ENCODE results near the gene SMIM8. TPM values are rescaled to one million over a fixed set of nuclear protein-coding genes. Genes with fewer than 3 reads are reported as not detected.
"Not testable (repeated sequence)": the region's sequence is repeated elsewhere in the genome, so short reads cannot be mapped to it uniquely, and the experiment has no call there.

Gene SMIM8, protein sequence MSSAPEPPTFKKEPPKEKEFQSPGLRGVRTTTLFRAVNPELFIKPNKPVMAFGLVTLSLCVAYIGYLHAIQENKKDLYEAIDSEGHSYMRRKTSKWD
- total RNA-seq (2014; rRNA removed; shearing (Covaris generic); ENCODE audit: low replicate concordance), result 4.3 and 4.9 TPM in 2 replicates

DNA sequence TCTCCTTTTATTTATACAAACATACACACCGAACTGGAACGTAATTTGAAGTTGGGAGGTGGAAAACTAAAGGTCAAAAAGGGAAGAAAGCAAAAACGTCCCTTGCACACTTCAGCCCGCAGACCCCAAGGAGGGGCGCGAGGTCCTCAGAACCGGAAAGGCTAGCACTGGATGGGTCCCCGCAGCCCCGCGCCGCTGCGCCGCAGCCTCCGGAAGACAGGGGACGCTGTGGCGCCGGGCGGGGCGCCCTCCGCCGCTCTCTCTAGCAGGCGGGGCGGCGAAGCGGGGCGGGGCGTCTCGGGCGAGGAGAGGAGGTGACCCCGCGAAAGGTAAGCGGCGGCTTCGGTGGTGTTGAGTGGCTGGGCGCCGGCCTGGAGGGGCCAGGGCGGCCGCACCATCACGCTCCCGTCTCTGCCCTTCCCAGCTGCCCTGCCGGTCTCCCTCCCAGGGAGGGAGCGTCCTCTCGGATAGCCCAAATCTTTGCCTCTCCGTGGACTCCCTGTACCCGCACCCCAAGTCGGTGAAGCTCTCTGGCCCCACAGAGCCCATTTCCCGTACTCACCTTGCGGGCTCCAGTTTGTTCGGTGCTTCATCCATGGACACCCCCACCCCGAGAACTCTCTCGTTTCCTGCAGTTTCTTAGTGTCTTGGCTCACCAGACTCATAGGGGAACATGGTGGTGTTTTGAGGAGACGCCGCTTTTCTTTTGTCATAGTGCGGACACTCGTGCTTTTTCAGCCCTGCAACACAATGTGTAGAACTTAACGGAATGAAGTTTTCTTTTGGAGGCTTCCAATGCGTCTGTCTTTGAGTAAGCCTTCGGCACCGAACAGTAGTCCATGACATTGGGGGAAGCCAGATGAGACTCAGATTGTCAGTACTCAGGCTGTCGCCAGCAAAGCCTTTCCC, at the start of gene SMIM8:
SMIM8 (plus strand) TSS at position 285 of the 909 bp plus-strand sequence. CDS start 14,444 bp downstream, outside the sequence.
- DNase-seq (ENCODE audit: low read depth), result peak; percentile 74

DNA sequence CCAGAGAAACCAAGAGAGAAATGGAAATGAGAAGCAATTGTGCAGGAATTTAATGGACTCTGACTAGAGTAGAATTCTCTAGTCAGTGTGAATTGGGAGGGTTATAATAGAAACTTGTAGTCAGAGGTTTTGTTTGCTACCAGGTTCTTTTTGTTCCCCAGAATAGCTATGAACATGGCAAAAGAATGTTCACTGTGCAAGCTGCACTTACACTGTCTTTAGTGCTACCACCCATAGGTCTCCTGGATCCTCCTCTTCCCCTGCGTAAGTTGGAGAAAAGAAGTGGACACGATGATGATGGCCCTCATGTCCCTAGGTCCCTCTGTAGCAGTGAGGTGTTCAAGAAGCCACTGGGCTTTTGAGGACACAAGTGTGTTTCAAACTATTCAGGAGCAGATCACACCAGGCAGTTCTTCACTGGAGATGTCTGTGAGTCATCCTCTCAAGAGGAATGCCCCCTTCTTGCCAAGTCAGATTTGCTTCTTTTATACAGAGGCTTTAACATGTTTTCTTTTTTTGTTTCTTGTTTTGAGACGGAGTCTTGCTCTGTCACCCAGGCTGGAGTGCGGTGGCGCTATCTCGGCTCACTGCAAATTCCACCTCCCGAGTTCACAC, 47.6 kb upstream of the SMIM8 start:
- no peak for DNase-seq (ENCODE audit: low read depth)
- in situ Hi-C loops (cut with HindIII; ENCODE audit: low pct_unique_long_range_greater_than_20kb, low sequenced_read_pairs), result no loop called here

More for the DNA sequence above, at the start of gene SMIM8:
- in situ Hi-C loops (cut with HindIII; ENCODE audit: low pct_unique_long_range_greater_than_20kb, low sequenced_read_pairs), result no loop called here

DNA sequence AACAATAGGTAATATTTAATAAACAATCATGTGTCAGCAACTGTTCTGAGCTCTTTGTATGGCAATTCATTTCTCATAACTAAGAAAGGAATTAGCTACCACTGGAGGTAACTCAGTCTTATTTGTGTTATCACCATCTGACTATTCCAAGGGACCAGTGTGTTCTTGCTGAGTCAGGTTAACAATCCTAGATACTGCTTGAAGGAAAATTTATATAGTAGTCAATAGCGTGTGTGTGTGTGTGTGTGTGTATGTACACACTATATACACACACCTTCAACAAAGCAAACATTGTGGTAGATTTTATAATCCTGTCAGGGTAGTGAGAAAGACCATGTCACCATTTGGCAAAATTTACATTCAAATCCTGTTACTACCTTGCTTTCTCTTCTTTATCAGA, 45.8 kb upstream of the SMIM8 start:
- DNase-seq (ENCODE audit: low read depth), result no peak
- in situ Hi-C loops (cut with HindIII; ENCODE audit: low pct_unique_long_range_greater_than_20kb, low sequenced_read_pairs), result no loop called here

DNA sequence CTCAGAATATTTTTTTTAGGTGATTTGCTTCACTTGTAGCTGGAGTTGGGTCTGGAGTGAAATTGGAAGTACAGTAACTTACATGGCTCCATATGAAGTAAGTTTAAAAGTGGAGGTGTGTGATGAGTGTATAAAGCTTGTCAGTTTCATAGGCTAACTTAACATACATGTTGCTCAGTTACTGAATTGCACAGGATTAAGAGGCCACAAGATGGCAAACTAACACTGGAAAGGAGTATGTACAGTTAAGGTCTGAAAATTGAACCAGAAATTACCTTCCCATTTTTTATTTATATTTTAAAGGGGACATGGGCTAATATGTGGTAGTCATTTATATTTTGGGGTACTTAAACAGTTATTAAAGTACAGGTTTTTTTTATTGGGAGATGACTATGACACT, 45.3 kb upstream of the SMIM8 start:
- in situ Hi-C loops (cut with HindIII; ENCODE audit: low pct_unique_long_range_greater_than_20kb, low sequenced_read_pairs), result no loop called here
- DNase-seq (ENCODE audit: low read depth), result no peak

DNA sequence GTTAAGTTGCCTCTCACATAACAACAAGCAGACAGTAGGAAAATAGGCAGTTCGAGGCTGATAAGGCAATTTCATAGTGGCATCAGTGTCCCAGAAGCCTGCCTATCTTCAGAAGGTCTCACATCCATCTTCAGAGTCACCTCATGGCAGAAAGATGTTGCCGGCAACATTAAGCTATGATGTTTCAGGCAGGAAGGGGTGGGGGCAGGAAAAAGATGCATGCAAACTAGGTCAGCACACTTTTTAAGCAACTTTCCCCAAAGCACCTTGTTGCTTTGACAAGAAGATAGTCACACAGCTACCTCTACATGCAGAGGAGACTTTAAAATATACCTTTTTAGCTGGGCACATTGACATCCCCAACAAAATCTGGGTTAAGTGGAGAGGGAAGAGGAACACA, 43.2 kb upstream of the SMIM8 start:
- in situ Hi-C loops (cut with HindIII; ENCODE audit: low pct_unique_long_range_greater_than_20kb, low sequenced_read_pairs), result no loop called here
- DNase-seq (ENCODE audit: low read depth), result no peak

DNA sequence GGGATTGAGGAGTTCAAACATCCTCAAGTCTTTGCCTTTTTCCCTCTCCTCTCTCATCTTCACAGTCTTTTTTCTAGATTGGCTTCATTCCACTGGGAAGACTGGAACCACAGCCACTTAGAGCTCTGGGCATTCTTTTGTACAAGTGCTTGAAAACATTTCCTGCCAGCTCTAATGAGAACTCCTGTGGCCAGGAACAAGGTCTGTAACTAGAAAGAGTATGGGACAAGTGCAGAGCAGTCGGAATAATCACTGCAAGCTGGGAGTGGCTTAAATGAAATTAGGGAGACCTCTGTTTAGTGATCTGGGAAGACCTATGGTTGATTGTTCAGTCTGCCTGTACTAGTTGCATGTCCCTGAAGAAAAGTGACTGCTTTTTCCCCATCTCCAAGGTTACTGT, 41.0 kb upstream of the SMIM8 start:
- in situ Hi-C loops (cut with HindIII; ENCODE audit: low pct_unique_long_range_greater_than_20kb, low sequenced_read_pairs), result no loop called here
- DNase-seq (ENCODE audit: low read depth), result no peak

DNA sequence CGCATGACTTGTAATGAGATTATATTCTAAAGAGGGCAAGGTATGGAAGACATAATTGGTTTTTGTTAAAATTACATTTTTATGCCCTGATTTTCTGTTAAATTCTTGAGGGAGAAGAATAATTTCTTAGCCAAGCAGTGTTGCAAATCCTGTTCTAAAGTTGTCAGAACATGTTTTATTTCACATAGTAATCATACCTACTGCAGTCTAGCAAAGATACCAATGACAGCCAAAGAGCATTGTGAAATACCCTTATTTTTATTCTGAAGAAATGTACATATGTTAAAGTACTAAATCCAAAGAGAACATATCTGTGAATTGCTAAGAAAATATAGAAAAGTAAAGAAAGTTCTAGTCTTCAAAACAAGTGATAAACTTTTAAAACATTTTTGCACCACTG, 39.6 kb upstream of the SMIM8 start:
- in situ Hi-C loops (cut with HindIII; ENCODE audit: low pct_unique_long_range_greater_than_20kb, low sequenced_read_pairs), result no loop called here
- no peak for DNase-seq (ENCODE audit: low read depth)

DNA sequence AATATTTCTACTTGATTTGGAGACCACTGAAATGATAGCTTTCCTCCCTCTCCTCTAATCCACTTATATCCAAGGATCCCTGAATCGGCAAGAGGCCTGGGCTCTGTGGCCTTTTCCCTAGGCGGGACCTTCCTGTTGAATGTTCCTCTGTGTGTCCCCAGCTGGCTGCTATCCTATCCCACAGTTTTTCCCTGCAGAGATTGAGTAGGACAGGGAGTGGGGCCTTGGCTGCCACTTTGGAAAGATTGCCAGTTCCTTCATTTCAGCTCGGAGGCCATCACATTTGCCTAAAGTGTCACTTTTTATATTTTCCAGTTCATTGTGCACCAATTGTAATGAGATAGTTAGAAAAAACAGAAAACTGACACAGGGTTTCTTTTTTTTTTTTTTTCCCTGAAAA, 38.9 kb upstream of the SMIM8 start:
- DNase-seq (ENCODE audit: low read depth), result no peak

DNA sequence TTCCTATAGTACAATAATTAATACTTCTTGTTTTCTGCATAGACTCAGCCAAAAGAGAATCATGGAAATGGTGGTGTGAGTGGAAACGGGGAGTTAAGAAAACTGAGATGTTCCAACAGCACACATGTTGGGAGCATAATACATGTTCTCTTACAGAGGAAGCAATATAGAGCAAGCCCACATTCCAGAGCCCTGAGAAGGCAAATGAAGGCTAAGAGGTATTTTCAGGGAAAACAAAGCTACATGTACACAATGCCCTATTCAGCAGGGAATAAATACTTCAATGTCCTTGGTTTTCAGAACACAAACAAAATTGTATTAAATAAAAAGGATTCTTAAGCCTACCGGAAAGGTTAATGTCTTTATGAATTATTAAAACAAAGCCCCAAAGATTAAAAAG, 35.1 kb upstream of the SMIM8 start:
- DNase-seq (ENCODE audit: low read depth), result no peak
- in situ Hi-C loops (cut with HindIII; ENCODE audit: low pct_unique_long_range_greater_than_20kb, low sequenced_read_pairs), result no loop called here

More for the DNA sequence above, 38.9 kb upstream of the SMIM8 start:
- in situ Hi-C loops (cut with HindIII; ENCODE audit: low pct_unique_long_range_greater_than_20kb, low sequenced_read_pairs), result no loop called here

DNA sequence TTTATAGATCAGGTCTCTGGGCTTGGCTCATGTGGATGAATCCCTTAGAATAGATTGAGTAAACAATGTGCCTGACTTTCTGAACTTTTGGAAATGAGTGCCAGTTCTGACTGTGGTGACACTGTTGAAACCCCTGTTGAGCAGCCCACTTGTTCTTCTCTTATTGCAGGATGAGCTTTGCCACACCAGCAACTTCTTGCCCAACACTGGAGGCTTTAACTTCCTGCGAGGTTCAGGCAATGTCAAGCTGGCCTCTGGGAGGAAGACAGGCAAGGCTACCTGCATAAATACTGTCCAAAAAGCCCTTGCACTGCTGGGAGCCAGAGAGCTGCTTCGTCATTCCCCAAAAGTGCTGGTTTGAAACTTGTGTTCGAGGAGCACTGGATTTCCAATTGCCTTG, 32.8 kb upstream of the SMIM8 start:
- DNase-seq (ENCODE audit: low read depth), result no peak
- in situ Hi-C loops (cut with HindIII; ENCODE audit: low pct_unique_long_range_greater_than_20kb, low sequenced_read_pairs), result no loop called here

DNA sequence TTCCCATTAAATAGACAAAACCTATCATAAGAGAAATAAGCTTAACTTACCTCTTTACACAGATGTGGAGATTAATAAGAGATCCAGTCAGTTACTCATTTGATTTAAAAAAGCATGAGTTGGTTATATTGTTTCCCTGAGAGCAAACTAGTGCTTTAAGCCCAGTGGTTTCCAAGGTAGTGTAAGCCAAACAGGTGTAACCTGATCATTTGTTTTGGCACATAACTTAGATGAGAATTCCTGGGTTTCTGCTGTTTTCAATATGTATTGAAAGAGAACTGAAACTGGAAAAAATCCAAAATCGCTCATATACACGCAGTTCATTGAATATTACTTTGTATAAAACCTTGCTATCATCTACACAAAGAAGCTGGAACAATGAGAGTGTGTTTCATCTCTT, 30.5 kb upstream of the SMIM8 start:
- in situ Hi-C loops (cut with HindIII; ENCODE audit: low pct_unique_long_range_greater_than_20kb, low sequenced_read_pairs), result no loop called here
- no peak for DNase-seq (ENCODE audit: low read depth)

DNA sequence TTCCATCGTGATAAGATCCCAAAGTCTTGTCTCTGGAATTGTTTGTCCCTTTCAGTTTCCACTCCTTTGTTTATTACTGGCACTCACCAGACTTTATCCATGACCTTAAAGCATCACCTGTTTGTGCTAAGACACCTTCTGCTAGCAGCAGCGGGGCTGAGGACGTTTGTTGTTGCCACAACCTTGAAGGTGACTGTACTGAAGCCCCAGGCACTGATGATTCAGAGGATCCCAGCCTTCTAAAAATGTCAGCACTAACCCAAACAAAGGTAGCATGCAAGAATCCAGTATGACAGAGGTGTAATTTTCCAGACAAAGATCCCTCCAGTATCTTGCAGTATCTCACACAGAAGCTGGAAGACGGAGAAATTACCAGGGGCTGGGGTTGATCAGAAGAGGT, 28.9 kb upstream of the SMIM8 start:
- DNase-seq (ENCODE audit: low read depth), result no peak
- in situ Hi-C loops (cut with HindIII; ENCODE audit: low pct_unique_long_range_greater_than_20kb, low sequenced_read_pairs), result no loop called here

DNA sequence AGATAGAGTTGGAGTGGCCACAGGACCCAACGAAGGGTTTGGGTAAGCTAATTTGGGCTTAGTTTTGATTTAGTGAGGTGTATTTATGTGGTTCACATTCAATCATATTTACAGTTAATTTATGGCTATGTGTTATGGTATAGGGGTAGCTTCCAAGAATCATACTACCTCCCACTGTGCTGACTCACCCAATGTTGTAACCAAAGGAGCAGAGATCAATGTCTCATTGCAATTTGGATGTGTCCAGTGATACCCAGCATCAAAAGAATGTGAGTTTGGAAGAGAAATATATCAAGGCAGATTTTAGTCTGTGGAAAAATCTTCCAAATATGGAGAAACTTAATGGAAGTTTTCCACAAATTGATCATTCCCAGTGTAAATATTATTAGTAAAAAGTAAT, 25.3 kb upstream of the SMIM8 start:
- in situ Hi-C loops (cut with HindIII; ENCODE audit: low pct_unique_long_range_greater_than_20kb, low sequenced_read_pairs), result no loop called here

DNA sequence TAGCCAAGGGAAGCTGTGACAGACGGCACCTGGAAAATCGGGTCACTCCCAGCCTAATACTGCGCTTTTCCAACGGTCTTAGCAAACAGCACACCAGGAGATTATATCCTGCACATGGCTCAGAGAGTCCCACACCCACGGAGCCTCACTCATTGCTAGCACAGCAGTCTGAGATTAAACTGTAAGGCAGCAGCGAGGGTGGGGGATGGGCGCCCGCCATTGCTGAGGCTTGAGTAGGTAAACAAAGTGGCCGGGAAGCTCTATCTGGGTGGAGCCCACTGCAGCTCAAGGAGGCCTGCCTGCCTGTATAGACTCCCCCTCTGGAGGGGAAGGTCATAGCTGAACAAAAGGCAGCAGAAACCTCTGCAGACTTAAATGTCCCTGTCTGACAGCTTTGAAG, 21.1 kb upstream of the SMIM8 start:
- in situ Hi-C loops (cut with HindIII; ENCODE audit: low pct_unique_long_range_greater_than_20kb, low sequenced_read_pairs); DNase-seq (ENCODE audit: low read depth): not testable (repeated sequence)

More for the DNA sequence above, 25.3 kb upstream of the SMIM8 start:
- DNase-seq (ENCODE audit: low read depth), result no peak

DNA sequence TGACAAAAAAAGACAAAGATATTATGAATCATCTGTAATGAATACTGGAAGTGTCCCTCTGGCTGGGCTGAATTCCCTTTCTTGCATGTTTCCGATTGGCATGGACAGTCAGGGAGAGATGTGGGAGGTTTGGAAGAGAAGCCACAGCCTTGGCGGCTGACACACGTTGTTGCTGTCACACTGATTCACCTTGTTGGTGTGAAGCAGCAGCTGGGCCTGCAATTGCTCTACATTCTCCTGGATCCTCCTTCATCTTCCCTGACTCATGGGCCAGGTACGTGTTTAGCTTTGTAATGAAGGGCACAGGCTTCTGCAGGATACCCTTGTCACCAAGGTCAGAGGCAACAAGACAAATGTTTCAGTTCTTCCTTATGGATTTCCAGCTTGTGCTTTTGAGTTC, 13.4 kb upstream of the SMIM8 start:
- in situ Hi-C loops (cut with HindIII; ENCODE audit: low pct_unique_long_range_greater_than_20kb, low sequenced_read_pairs), result no loop called here
- DNase-seq (ENCODE audit: low read depth), result no peak

DNA sequence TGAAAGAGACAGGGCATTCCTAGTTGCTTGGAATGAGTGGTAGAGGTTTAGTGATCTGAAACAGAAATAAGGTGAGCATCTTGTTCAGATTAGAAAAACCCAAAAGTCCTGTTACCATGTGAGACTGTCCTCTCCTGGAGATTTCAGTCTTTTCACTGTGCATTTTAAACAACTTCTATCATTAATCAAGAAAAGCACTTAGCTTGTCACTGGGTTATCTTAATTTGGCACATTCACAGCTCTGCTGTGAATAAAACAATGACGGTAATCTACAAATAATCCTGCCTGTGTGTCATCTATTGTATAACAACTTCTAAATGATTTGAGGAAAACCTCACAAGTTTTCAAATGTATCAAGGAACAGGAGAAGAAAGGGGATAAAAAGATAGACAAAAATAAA, 9.5 kb upstream of the SMIM8 start:
- in situ Hi-C loops (cut with HindIII; ENCODE audit: low pct_unique_long_range_greater_than_20kb, low sequenced_read_pairs), result no loop called here
- DNase-seq (ENCODE audit: low read depth), result no peak

DNA sequence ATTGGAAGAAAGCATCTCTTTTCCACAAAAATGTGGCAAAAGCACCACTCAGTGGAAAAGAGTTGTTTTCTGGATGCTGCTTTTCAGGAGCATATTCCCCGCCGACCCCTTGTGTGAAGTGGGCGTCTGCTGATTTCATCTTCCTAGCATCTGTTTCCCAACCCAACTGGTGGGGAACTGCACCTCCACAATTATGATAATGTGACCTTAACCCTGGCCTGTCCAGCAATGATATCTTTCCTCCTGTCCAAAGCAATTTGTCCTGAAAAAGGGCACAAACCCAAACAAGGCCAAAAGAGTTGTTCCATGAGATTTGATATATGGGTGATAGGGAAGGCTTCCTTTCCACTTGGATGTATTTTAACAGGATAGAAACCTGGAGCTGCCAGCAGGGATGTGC, 7.3 kb upstream of the SMIM8 start:
- DNase-seq (ENCODE audit: low read depth), result no peak
- in situ Hi-C loops (cut with HindIII; ENCODE audit: low pct_unique_long_range_greater_than_20kb, low sequenced_read_pairs), result no loop called here

DNA sequence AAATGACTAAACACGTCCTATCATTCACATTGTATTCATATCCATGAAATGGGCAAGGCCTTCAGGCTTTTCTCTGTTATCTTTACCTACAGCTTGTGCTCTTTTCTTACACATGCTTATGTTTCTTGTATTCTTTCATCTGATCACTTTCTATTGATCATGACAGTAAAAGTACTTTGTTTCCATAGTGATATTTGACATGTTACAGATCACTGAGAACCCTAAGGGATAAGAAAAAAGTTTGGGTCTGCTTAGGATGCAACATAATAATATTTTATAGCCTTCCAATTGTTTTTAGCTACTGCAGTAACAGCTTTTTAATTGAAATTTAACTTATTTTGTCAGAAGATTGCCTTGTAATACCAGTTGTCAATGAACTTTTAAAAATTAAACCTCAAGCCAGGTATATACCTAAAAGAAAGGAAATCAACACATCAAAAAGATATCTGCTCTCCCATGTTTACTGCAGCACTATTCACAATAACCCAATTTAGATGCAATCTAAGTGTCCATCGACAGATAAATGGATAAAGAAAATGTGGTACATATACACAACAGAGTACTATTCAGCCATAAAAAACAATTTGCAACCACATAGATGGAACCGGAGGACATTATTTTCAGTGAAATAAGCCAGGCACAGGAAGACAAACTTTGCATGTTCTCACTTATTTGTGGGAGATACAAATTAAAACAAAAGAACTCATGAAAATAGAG, 3.0 kb upstream of the SMIM8 start:
- DNase-seq (ENCODE audit: low read depth), result no peak
- in situ Hi-C loops (cut with HindIII; ENCODE audit: low pct_unique_long_range_greater_than_20kb, low sequenced_read_pairs), result no loop called here

DNA sequence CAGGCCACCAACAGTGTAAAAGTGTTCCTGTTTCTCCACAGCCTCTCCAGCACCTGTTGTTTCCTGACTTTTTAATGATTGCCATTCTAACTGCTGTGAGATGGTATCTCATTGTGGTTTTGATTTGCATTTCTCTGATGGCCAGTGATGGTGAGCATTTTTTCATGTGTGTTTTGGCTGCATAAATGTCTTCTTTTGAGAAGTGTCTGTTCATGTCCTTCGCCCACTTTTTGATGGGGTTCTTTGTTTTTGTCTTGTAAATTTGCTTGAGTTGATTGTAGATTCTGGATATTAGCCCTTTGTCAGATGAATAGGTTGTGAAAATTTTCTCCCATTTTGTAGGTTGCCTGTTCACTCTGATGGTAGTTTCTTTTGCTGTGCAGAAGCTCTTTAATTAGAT, 1.5 kb downstream of the SMIM8 start:
- in situ Hi-C loops (cut with HindIII; ENCODE audit: low pct_unique_long_range_greater_than_20kb, low sequenced_read_pairs); DNase-seq (ENCODE audit: low read depth): not testable (repeated sequence)

Data from Caki2 (cell line).